Heart right ventricle (tissue), 16 donors: ENCODE data around the gene EDAR. TPM values are rescaled to one million over a fixed set of nuclear protein-coding genes. Genes with fewer than 3 reads are reported as not detected.

Experiments
- ATAC-seq, 8 donors: fragments of 200-7000 bp; cut with Tn5 transposase; one replicate each; pipeline ENCODE4 v1.9.1; 2020; ENCODE audit warnings: mild to moderate bottlenecking in 8 of 8, moderate library complexity in 8 of 8, moderate number of reproducible peaks in 1 of 8
- DNase-seq, 2 donors: peaks; one replicate each; pipeline ENCODE4 v3.0.0-alpha.2; 2020
- H3K27ac ChIP-seq, 10 donors: fragments of 200-600 bp; sonication (generic) in 2 of 10; one replicate each; pipeline versions ENCODE4 v1.5.0 to v1.8.0; 2020 to 2022; ENCODE audit warnings: mild to moderate bottlenecking in 3 of 10
- H3K27me3 ChIP-seq, 7 donors: fragments of 200-600 bp; one replicate each; pipeline ENCODE4 v1.8.0; 2021 to 2022; ENCODE audit warnings: mild to moderate bottlenecking in 2 of 7
- H3K36me3 ChIP-seq, 9 donors: fragments of 200-600 bp; sonication (generic) in 1 of 9; one replicate each; pipeline versions ENCODE4 v1.5.0 to v1.8.0; 2020 to 2022; ENCODE audit warnings: mild to moderate bottlenecking in 2 of 9
- H3K4me1 ChIP-seq, 9 donors: fragments of 200-600 bp; sonication (generic) in 1 of 9; one replicate each; pipeline versions ENCODE4 v1.5.0 to v1.8.0; 2020 to 2022; ENCODE audit warnings: mild to moderate bottlenecking in 4 of 9
- H3K4me3 ChIP-seq, 10 donors: fragments of 200-600 bp; sonication (generic) in 2 of 10; one replicate each; pipeline versions ENCODE4 v1.5.0 to v1.8.0; 2020 to 2022; ENCODE audit warnings: mild to moderate bottlenecking in 7 of 10, moderate library complexity in 2 of 10
- H3K9me3 ChIP-seq, 11 donors: fragments of 200-600 bp in 10 of 11; sonication (generic) in 2 of 11; one replicate each; pipeline versions ENCODE4 v1.5.0 to v1.8.0; 2013 to 2022; ENCODE audit warnings: mild to moderate bottlenecking in 2 of 11, control low read depth in 1 of 11, moderate library complexity in 1 of 11
- WGBS, 2 donors: extraction: QIAGEN DNeasy Blood & Tissue Kit; methylation state at CpG; one replicate each; pipeline ENCODE4 v1.1.7; 2013; ENCODE audit warnings: inconsistent platforms in 1 of 2; 5-methylcytosine and 5-hydroxymethylcytosine counted together
- intact Hi-C, 10 donors: fragments of 100-400 bp; cut with DNase I; formaldehyde crosslinking; loops; one replicate each; pipeline versions ENCODE4 v1.11.1 to v1.14.2; 2022
- polyA plus RNA-seq, 2 donors: library from polyadenylated mRNA; stranded (reverse); fragments of 200-250 nt; gene quantifications; one replicate each; pipeline ENCODE4 v1.2.3, GENCODE V29; 2013
- total RNA-seq, 10 donors: library from RNA; stranded (reverse); fragmentation: NEBNext Ultra II Directional in 3 of 10; extraction: Animal tissue kit (Norgen Biotek cat#: 25700) in 3 of 10; gene quantifications; one replicate each; pipeline versions ENCODE4 v1.2.1 to v1.2.4, GENCODE V29; 2021 to 2023
- TF ChIP-seq, protein P1 (sequence below), 9 donors: fragments of 200-600 bp; sonication (generic) in 2 of 9; IDR thresholded peaks; one replicate each; pipeline versions ENCODE4 v1.5.0 to v1.8.0; 2021 to 2022; ENCODE audit warnings: antibody characterized with exemption in 9 of 9, mild to moderate bottlenecking in 5 of 9, moderate library complexity in 1 of 9
- donor health status: Arrhythmogenic right ventricular cardiomyopathy.
- donor health status: ischemic (EF 13 %, LVEDD 7.1; RV severe dilation, severe dysfunction).
- donor health status: healthy with polysubstance abuse.
- donor health status: DM: no; HTN: yes; CAD: no.
- donor health status: DM: no; HTN: no; CAD: no.
- donor health status: ischemic (EF 25% LVEDD 6.9; RV normal size, moderate dysfunction).
- donor health status: ischemic (EF 25% LVEDD 5.7; RV mildly dilated, moderate dysfunction).
- donor health status: healthy.
- donor health status: DM: yes; HTN: yes; CAD: no.
- donor health status: Ischemic cardiomyopathy.
- donor health status: ischemic (EF 35%, LVEDD 5.7; RV mildly dilated, moderate dysfunction).
- donor health status: nonischemic (EF 11% LVEDD 7.7; RV severe dilation, severe dysfunction).
- donor health status: DM: yes; HTN: yes; CAD: no.
- donor health status: PGD.
- donor health status: ischemic (EF 29% LVEDD 5.4; RV normal size, mild dysfunction).
- donor health status: nonischemic (EF 23%, LVEDD 6.1; RV moderate dilation, normal function).

EDAR gene
- total and polyA plus RNA-seq, 12 donors = 0.07 to 0.34 TPM; not detected in 10

DNA sequence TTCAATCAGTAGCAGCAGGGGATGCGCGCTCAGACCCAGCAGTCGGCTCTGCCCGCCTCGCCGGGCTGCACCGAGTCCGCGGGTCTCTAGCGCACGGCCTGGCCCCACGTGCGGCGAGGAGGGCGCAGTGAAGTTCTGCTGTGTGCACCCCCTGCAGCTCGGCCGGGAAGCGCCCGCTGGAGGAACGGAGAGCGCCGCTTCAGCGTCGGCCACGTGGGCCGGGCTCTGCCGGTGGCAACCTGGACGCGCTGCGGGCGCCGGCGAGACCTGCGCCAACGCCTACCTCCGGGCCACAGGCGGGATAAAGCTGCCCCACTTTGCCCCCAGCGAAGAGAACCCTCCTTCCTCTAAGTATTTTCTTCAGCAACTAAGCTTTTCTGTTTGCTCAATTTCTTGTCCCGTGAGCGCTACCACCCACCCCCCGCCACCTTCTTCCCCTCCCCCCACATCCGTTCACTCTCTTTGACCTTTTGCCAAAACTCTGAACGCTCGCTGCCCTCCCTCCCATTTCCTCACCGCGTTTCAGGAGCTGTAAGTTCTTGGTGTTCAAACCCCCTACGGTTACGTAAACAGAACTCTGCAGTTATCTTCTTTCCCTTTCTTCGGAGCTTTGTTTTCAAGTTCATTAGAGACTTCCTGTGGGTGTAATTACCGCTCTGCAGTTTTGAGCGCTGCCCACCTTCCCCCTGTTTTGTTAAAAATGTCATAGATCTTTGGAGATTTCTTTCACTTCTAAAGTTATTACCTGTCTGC lies 42.6 kb upstream of the EDAR start:
- WGBS, 2 donors = 3 to 4% methylated on average over 51 of the region's 51 CpGs
- Histone ChIP-seq H3K27ac (peak overlapping the region in 4 of 10 donors; percentile 5 to 85 (median 22)), H3K4me1 (peaks cover 0 to 28% (median 5%) of the 10 kb centered on the region in 9 donors), H3K27me3 (peaks cover 0 to 4% (median 0%) of the 10 kb centered on the region in 7 donors), H3K4me3 (peak overlapping the region; percentile 16 to 61 (median 50)), H3K9me3 (no peaks in the 10 kb centered on the region), H3K36me3 (no peaks in the 10 kb centered on the region)
- DNase-seq (peak; percentile 14 to 45), ATAC-seq (peak; percentile 62 to 83 (median 75))
- intact Hi-C loops = no loop called here
- TF ChIP-seq, protein P1, sequence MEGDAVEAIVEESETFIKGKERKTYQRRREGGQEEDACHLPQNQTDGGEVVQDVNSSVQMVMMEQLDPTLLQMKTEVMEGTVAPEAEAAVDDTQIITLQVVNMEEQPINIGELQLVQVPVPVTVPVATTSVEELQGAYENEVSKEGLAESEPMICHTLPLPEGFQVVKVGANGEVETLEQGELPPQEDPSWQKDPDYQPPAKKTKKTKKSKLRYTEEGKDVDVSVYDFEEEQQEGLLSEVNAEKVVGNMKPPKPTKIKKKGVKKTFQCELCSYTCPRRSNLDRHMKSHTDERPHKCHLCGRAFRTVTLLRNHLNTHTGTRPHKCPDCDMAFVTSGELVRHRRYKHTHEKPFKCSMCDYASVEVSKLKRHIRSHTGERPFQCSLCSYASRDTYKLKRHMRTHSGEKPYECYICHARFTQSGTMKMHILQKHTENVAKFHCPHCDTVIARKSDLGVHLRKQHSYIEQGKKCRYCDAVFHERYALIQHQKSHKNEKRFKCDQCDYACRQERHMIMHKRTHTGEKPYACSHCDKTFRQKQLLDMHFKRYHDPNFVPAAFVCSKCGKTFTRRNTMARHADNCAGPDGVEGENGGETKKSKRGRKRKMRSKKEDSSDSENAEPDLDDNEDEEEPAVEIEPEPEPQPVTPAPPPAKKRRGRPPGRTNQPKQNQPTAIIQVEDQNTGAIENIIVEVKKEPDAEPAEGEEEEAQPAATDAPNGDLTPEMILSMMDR (IDR thresholded peaks at IDR 0.05) = peak in 3 of 9 donors; percentile 5 to 23 (median 17)

DNA sequence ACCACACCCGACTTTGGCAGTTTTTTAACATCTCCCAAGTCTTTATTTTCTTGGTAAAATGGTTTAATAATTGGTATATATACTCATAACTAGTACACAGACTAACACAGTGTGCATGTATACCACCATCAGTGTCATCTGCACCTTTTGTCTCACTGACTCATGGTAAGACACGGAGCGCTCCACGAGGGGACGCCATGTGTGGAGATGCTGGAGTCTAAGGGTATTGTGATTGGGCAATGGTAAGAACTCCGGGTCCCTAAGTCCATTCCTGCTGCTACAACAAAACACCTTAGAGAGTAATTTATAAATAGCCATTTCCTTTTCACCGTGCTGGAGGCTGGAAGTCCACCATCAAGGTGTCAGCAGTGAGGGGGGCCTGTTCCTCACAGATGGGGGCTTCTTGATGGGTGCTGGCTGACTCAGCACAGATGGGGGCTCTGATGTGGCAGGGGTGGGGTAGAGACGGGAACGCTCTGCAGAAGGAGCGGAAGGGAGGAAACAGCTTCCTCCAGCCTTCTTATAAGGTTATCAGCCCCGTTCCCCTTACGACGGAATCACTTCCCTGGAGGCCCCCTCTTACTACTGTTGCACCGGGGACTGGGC lies 42.0 kb upstream of the EDAR start:
- ATAC-seq = peak in 1 of 8 donors; percentile 15
- TF ChIP-seq, protein P1 (IDR thresholded peaks at IDR 0.05) = no peak

DNA sequence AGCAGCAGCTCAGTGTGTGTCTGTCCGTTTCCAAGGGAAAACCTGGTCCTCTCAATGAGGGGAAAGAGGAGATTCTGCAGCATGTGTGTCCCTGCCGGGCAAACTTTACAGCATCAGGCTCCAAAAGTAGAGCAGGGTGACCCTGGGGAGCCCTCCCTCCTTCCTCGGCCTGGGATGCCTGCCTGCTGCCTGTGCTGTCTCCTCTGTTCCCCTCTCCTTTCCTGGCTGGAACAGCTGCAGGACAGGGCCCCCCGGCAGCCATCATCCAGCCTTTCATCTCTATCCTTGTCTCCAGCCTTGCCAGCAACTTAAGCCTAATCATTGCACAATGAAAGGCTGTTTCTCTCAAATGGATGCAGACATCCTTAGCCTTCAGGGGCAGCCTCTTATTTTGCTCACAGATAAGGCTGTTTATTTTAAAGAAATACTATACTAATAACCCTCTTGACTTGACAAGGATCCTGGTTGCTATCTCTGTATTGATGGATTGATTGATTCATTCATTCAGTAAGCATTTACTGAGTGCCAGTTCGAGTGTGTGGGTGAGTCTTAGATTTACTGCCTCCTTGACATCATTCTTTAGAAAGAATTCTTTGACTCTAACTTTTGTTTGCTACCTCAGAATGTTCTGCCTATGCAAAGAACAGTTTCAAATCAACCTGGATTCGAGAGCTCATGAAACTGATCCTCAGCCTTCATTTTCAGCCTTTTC lies 40.6 kb upstream of the EDAR start:
- DNase-seq (no peak), ATAC-seq (no peak)
- no peak overlapping the region for H3K27ac ChIP-seq
- H3K27me3 ChIP-seq = peaks cover 0 to 4% (median 0%) of the 10 kb centered on the region in 7 donors
- no peaks in the 10 kb centered on the region for H3K36me3 ChIP-seq
- TF ChIP-seq, protein P1 (IDR thresholded peaks at IDR 0.05) = no peak
- H3K4me1 ChIP-seq = peaks cover 0 to 28% (median 5%) of the 10 kb centered on the region in 9 donors
- WGBS, 2 donors = 78 to 80% methylated on average over 6 of the region's 6 CpGs
- no peaks in the 10 kb centered on the region for H3K9me3 ChIP-seq
- no peak overlapping the region for H3K4me3 ChIP-seq
- intact Hi-C loops = no loop called here

More for the DNA sequence above, 42.0 kb upstream of the EDAR start:
- DNase-seq = no peak
- H3K4me1 ChIP-seq = peaks cover 0 to 28% (median 5%) of the 10 kb centered on the region in 9 donors
- 46 to 47% methylated on average over 14 of the region's 14 CpGs for WGBS, 2 donors
- no peaks in the 10 kb centered on the region for H3K9me3 ChIP-seq
- H3K27ac ChIP-seq = peak overlapping the region in 3 of 10 donors; percentile 5 to 85 (median 15)
- H3K27me3 ChIP-seq = peaks cover 0 to 4% (median 0%) of the 10 kb centered on the region in 7 donors
- H3K36me3 ChIP-seq = no peaks in the 10 kb centered on the region
- H3K4me3 ChIP-seq = peak overlapping the region; percentile 16 to 61 (median 50)
- intact Hi-C loops = no loop called here
